ENCODE data around the gene TJAP1. TPM values are rescaled to one million over a fixed set of nuclear protein-coding genes. Genes with fewer than 3 reads are reported as not detected.

TJAP1 gene
- total and polyA plus RNA-seq, 2 of the 8 experiments (the other 6 are each of a cell fraction or from before 2014, with no cell fraction given): 30.7 to 40.4 TPM

GRCh38 chr6:43451348-43451747 is 26.0 kb upstream of the TJAP1 start:
- Histone ChIP-seq H4K8ac (ENCODE audit: extremely low read depth, insufficient read depth, low read length) (no peak overlapping the region), H3K4ac (replicated peaks; ENCODE audit: insufficient read length, low read depth, low read length) (no peak overlapping the region), H4K91ac (replicated peaks; ENCODE audit: insufficient read length, low read length) (no peak overlapping the region), H2BK5ac (ENCODE audit: low read depth, low read length) (no peak overlapping the region), H3K4me1 (replicated peaks in 1 of 4; ENCODE audit: control insufficient read depth in 3 of 4, insufficient read depth in 4 of 4, low read length in 3 of 4) (peaks cover 0 to 4% (median 2%) of the 10 kb centered on the region in 4 experiments; a peak in 3 of 7 replicates), H3K4me3 (ENCODE audit: extremely low read depth in 1 of 4, insufficient read depth in 2 of 4, low read depth in 3 of 4, low read length in 4 of 4) (no peak overlapping the region), H3K23ac (ENCODE audit: insufficient read length) (no peak overlapping the region), H2BK12ac (ENCODE audit: low read depth, low read length) (no peak overlapping the region), H4K5ac (ENCODE audit: insufficient read length, low read depth, low read length) (no peak overlapping the region), H2BK15ac (ENCODE audit: low read length) (no peak overlapping the region), H3K79me2 (ENCODE audit: control insufficient read depth in 1 of 2, insufficient read depth in 2 of 2, low read length in 2 of 2) (no peaks in the 10 kb centered on the region), H4K20me1 (replicated peaks in 1 of 2; ENCODE audit: control insufficient read depth in 1 of 2, insufficient read depth in 2 of 2, low read length in 2 of 2) (peaks cover 0 to 2% of the 10 kb centered on the region in 2 experiments), H3K14ac (ENCODE audit: insufficient read length) (no peak overlapping the region), H3K4me2 (ENCODE audit: insufficient read depth in 1 of 2, low read depth in 2 of 2, low read length in 2 of 2) (no peak overlapping the region), H3K79me1 (ENCODE audit: low read depth, low read length) (no peaks in the 10 kb centered on the region), H3K18ac (ENCODE audit: extremely low read depth, low read length) (no peak overlapping the region), H3K27ac (ENCODE audit: low read depth, low read length) (no peak overlapping the region), H2BK20ac (ENCODE audit: low read length) (no peak overlapping the region), H3K56ac (replicated peaks; ENCODE audit: insufficient read length, low read depth, low read length) (no peak overlapping the region), H3K27me3 (replicated peaks in 1 of 4; ENCODE audit: control insufficient read depth in 3 of 4, extremely low read depth in 1 of 4, insufficient read depth in 3 of 4, low read length in 3 of 4) (peaks cover 7 to 17% (median 12%) of the 10 kb centered on the region in 4 experiments), H3K36me3 (ENCODE audit: control insufficient read depth in 2 of 4, insufficient read depth in 4 of 4, low read length in 3 of 4) (peaks cover 0 to 19% (median 2%) of the 10 kb centered on the region in 4 experiments; a peak in 6 of 8 replicates), H2BK120ac (replicated peaks; ENCODE audit: low read depth, low read length) (no peak overlapping the region), H2AFZ (ENCODE audit: low read length) (no peak overlapping the region), H2AK5ac (ENCODE audit: low read depth, low read length) (no peak overlapping the region), H3K9me3 (ENCODE audit: insufficient read depth in 2 of 2, low read depth in 1 of 2, low read length in 1 of 2) (no peaks in the 10 kb centered on the region), H3K23me2 (ENCODE audit: low read depth, low read length) (peaks cover 9% of the 10 kb centered on the region; the same call in 1 of the 2 replicates), H3K9ac (replicated peaks in 1 of 4; ENCODE audit: extremely low read depth in 1 of 4, low read depth in 3 of 4, low read length in 3 of 4) (no peak overlapping the region)
- CTCF ChIA-PET (ENCODE audit: partially characterized antibody): interaction anchor here (0.6 to 21.2 kb wide), 3 partner anchors 43 to 71 kb away, joined by 3 to 495 read pairs (median 3); partner anchors contain the start of gene LRRC73
- FAIRE-seq (no peak), DNase-seq (ENCODE audit: low read depth in 1 of 2, low spot score in 2 of 2) (no peak)
- WGBS, 2 experiments (ENCODE audit: extremely low coverage in 1 of 2, insufficient coverage in 1 of 2, insufficient read length in 1 of 2, insufficient replicate concordance in 2 of 2, low coverage in 1 of 2, low lambda C conversion rate in 2 of 2, missing lambda C conversion rate in 1 of 2): 90% methylated on average over 4 of the region's 4 CpGs; no CpG with 5 or more reads in 1 of the 2 experiments
- POLR2A ChIA-PET (ENCODE audit: partially characterized antibody): interaction anchor here (5.2 kb wide), 1 partner anchor 13 kb away, joined by 34 read pairs; no protein-coding TSS in a partner anchor

All from H1 (cell line).